HG02973 (cell line): Measurements from ENCODE around the gene BRD7.

Experiments used
- ATAC-seq: cut with Tn5 transposase; IDR thresholded peaks from one replicate; pipeline ENCODE4 v1.9.1; 2021; ENCODE audit warnings: moderate library complexity; ENCODE audit not compliant: unreplicated experiment

Gene BRD7

DNA sequence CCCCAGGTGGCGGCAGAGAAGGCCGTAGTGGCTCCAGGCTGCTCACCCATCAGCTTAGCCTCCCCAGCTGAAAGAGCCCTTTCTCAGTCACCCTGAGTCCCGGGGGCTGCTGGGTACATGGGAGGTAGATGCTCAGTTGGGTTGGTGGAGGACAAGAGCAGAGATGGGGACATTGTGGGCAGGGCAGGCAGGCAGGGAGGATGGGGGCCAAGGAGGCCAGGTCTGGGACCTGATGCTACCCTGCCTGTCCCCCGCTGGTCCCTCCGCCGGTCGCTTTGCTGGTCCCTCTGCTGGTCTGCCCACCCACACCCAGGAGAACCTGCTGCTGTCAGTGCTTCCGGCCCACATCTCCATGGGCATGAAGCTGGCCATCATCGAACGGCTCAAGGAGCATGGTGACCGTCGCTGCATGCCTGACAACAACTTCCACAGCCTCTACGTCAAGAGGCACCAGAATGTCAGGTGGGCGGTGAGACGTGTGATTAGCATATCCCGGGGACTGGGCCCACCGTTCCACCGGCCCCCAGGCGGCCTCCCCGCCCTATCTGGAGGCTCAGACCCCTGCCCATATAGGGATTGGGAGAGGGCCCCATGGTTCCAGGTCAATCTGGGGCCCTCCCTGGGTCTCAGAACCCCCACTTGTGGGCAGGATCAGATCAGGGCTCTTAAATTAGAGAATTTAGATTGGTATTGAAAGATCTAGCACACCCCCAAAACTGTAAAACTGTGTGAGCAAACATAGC is 75.6 kb downstream of the BRD7 start:
- ATAC-seq: no peak

DNA sequence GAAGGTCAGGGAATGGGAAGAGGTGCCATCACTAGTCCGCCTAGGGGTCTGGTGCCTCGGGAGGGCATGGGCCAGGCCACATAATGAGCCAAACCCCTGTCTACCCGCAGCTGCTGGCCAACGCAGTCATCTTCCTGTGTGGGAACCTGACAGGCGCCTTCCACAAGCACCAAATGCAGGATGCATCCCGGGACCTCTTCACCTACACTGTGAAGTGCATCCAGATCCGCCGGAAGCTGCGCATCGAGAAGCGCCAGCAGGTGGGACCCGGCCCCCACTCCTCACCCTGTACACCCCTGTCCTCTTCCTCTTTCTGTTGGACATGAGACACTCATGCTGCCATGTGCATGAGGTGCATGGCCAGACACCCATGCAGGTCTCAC is 76.2 kb downstream of the BRD7 start:
- no peak for ATAC-seq

DNA sequence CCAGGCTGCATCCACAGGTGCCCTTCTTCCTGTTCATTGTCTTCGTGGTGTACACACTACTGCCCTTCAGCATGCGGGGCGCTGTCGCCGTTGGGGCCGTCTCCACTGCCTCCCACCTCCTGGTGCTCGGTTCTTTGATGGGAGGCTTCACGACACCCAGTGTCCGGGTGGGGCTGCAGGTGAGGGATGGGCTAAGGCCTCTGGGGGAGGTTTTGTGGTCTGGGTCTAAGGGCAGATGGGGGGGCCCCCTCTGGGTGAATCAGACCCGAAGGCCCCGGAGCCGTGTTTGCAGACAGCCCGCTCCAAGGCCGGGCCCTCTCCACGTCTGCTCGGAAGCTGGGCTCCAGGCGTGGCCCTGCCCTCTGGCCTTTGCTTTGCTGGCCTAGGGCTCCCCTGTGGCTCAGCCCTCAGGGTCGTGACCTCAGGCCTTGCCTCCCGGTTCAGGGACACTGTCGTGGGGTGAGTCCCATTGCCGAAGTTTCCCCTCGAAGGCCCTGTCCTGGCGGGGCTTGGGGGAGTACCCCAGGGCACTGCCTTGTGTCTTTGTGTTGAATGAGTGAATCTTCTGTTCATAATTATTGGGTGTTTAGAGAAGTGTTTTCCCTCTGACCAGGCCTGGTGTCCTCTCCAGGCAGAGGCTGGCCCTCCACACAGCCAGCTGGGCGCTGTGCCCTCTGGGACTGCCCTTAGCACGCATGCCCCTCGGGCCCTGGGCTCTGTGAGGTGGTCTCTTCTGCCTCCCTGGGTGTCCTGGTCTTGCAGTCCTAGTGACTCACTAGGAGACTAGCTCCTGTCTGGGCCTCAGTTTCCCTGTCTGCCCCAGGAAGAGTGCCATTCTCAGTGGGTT is 76.8 kb downstream of the BRD7 start:
- ATAC-seq: no peak

DNA sequence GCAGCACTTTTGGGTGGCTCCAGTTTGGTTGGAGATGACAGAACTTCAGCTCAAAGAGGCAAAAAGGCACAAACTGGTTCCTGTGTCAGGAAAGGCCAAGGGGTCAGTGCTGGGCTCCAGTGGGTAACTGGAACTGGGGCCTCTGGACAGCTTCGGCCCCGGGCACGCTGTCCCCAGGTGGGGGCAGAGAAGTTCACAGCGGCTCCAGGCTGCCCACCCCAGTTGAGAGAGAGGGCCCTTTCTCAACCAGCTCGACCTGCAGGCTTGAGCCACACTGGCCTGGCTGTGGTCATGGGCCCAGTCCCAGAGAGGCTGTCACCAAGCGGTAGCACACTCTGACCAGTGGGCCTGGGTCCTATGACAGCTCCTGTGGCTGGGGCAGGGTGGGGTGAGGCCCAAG is 77.9 kb downstream of the BRD7 start:
- ATAC-seq: no peak

DNA sequence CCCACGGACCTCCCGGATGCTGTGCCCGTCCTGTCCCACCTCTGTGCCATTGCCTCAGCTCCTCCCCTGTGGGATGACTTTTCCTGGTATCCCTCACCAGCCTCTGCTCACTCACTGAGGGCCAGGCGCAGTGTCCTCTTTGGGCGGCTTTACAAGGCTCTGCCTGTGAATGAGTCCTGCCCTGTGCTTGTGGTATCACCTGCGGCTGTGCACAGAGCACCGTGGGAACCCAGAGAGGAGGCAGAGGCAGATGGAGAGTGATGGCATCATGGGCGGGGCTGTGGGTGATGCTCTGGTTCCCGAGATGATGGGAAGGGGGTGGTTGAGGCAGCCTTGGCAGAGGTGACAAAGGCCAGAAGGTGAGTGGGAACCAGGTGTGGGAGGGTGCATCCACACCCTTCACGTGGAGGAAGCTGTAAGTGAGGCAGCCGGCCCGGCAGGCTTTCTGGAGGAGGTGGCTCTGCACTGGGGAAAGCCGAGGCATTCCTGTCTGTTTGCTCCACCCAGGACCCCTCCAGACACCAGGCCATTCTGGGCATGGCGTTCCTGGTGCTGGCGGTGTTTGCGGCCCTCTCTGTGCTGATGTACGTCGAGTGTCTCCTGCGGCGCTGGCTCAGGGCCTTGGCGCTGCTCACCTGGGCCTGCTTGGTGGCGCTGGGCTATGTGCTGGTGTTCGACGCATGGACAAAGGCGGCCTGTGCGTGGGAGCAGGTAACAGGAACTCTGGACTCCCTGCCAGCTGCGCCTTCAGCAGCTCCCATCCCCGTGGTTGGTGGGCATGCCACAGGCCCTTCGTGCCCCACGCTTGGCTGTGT is 78.6 kb downstream of the BRD7 start:
- no peak for ATAC-seq

DNA sequence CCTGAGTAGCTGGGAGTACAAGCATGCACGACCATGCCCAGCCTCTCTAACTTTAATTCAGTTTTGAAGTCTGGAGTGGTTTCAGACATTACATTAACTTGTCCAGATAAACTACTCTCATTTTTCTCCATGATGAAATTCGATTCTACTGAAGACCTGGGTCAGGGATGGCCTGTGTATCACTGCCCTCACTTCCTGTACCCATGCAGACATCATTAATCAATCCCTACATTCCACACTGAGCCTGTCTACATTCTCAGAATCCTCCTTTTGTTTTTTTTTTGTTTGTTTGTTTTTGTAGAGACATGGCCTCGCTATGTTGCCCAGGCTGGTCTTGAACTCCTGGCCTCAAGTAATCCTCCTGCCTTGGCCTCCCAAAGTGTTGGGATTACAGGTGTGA is 79.9 kb downstream of the BRD7 start:
- no peak for ATAC-seq

DNA sequence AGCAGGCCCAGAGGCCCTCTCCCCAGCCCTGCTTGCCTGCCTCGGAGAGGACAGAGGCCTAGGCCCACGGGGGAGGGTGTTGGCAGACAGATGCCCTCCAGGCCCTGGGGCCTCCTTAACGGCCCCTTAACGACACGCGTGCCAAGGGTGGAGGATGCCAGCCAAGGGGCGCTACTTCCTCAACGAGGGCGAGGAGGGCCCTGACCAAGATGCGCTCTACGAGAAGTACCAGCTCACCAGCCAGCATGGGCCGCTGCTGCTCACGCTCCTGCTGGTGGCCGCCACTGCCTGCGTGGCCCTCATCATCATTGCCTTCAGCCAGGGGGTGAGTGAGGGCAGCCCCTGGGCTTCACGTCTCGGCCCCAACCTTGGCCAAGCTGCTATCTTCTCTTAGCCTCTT is 80.8 kb downstream of the BRD7 start:
- no peak for ATAC-seq

- ATAC-seq: no peak
Observed at GRCh38 chr16:50286681-50287080, 82.1 kb downstream of the BRD7 start.

- ATAC-seq: no peak
Observed at GRCh38 chr16:50285406-50286003, 83.3 kb downstream of the BRD7 start.

GRCh38 chr16:50284131-50284911 is 84.5 kb downstream of the BRD7 start:
- ATAC-seq: no peak

DNA sequence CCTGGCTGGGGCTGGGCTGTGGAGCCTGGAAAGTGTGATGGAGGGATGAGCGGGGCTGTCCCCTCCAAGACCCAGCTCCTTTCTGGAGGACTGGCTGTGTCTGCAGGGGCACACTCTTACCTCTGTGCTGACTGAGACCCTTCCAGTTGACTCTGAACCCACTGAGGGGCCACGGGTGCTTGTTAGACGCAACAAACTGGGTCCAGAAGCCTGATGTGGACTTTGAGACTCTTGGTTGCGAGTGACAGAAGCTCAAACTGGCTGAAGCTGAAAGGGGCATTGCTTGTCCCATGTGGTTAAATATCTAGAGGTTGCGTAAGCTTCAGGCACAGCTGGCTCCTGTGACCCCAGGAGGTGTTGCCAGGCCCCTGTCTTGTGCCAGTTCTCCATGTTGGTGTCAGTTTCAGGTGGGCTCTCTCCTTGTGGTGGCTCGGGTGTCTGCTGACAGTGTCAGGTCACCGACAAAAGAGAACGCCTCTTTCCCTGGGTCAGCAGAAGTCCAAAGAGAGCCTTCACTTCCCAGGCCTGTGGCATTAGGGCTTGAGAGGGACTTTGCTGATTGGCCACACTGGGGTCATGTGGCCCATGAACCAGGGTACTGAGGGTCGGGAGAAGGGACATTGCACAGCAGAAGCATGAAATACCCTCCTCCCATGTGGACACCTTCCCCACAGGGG is 85.7 kb downstream of the BRD7 start:
- no peak for ATAC-seq

GRCh38 chr16:50282010-50282538 is 86.7 kb downstream of the BRD7 start:
- ATAC-seq: peak; percentile 65

DNA sequence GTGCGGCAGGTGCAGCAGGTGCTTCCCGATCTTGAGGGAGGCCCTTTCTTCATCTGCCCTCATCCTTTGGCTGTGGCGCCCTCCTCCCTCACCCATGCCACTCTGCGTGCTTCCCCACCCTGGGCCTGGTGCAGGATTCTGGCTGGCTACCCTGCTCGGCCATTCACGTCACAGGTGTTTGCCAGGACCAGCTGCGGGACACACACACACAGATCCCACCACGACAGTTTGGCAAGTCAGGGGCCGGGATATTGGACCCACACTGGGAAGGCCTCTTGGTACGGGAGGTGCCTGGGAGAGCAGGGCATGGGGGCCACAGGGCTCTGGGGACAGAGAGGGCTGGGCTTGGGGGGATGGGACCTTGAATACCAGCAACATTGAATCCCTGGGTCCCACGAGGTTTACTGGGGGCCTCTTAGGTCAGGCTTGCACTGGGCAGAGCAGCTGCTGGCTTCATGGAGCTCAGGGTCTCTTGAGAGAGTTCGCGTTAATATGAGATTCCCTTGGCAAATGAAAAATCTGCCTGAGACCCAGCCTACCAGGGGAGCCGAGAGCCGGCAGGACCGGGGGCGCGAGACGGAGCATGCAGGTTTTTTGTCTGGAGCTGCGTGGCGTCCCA is 87.3 kb downstream of the BRD7 start:
- no peak for ATAC-seq

GRCh38 chr16:50280932-50281331 is 87.9 kb downstream of the BRD7 start:
- no peak for ATAC-seq

GRCh38 chr16:50279504-50279865 is 89.3 kb downstream of the BRD7 start:
- no peak for ATAC-seq

DNA sequence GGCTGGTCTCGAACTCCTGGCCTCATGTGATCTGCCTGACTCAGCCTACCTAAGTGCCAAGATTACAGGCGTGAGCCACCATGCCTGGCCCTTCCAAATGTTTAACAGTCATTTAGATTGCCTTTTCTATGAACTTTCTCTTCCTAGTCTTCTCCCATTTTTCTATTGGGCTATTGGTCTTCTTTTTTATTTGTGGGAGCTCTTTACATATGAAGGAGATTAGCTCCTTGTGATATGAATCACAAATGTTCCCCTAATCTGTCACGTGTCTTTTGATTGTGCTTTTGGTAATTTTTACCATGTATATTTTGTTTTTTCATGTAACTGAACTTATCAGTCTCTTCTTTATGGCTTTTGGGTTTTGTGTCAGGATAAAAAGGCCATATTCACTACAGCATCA is 90.5 kb downstream of the BRD7 start:
- no peak for ATAC-seq

DNA sequence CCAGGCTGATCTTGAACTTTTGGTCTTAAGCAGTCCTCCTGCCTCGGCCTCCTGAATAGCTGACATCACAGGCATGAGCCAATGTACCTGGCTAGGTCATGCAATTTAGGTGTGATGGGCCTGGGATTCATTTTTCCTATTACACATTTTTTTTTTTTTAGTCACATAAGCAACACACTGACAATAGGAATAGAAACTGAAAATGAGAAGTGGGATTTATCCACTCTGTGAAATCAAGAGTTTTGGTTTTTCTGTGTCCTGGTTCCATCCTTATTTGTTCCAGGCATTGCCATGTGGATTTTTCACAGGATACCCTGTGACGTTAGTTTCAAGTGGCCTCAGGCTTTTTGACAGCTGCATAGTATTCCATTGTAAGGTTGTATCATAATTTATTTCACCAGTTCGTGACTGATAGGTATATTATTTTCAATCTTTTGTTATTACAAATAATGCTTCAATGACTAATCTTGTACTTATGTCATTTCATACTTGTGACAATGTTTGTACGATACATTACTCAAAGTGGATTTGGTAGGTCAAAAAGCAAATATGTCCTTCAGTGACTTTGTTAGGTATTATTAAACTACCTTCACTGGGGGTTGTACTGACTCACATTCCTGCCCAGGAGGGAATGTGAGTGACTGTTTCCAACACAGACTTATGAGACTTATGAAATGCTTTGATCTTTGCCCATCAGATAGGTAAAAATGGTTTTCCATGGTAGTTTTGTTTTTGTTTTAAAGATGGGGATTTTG is 91.8 kb downstream of the BRD7 start:
- ATAC-seq: no peak

GRCh38 chr16:50276326-50276640 is 92.5 kb downstream of the BRD7 start:
- no peak for ATAC-seq
